Dendritic cell treated with granulocyte-macrophage colony-stimulating factor and Interleukin-4, amounts not matched to agents 40 ng/mL and 50 ng/mL, for 4 days (primary cell): ENCODE results near the gene KRT33A.
"Not testable (repeated sequence)": the region's sequence is repeated elsewhere in the genome, so short reads cannot be mapped to it uniquely, and the experiment has no call there.

Source experiments
- H3K27ac Mint-ChIP-seq: one replicate; pipeline ENCODE4 v1.8.0; 2022; ENCODE audit warnings: mild to moderate bottlenecking, mixed read lengths
- H3K27me3 Mint-ChIP-seq: one replicate; pipeline ENCODE4 v1.8.0; 2022; ENCODE audit warnings: mild to moderate bottlenecking, mixed read lengths
- H3K36me3 Mint-ChIP-seq: one replicate; pipeline ENCODE4 v1.8.0; 2022; ENCODE audit warnings: low read depth, mixed read lengths
- H3K4me1 Mint-ChIP-seq: one replicate; pipeline ENCODE4 v1.8.0; 2022; ENCODE audit warnings: low read depth, mixed read lengths
- H3K4me3 Mint-ChIP-seq: one replicate; pipeline ENCODE4 v1.8.0; 2022; ENCODE audit warnings: mild to moderate bottlenecking, moderate library complexity, mixed read lengths
- H3K9me3 Mint-ChIP-seq: one replicate; pipeline ENCODE4 v1.8.0; 2022; ENCODE audit warnings: mixed read lengths
- intact Hi-C: fragments of 100-400 bp; cut with micrococcal nuclease; formaldehyde crosslinking; loops from one replicate; pipeline ENCODE4 v1.15.0; 2022

KRT33A gene

DNA sequence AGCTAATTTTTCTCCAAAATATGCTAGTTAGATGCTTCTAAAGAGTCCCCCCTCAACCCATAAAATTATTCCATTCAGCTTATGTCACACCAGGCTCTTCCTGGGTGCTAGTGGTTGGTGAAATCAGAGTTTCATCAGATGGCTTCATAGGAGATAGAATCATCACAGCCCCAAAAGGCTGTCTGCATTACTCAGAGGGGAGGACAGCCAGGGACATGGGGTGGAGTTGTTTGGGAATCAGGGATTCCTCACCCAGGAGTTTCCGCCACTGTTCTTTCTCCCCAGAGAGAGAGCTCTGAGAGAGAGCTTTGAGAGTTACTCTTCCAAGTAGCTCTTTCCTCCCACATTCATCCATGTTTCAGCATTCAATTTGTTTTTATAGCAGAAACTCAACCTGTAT is 31.8 kb upstream of the KRT33A start:
- H3K9me3 Mint-ChIP-seq: peaks cover 13% of the 10 kb centered on the region
- no peaks in the 10 kb centered on the region for H3K36me3 Mint-ChIP-seq
- no peak overlapping the region for H3K27ac Mint-ChIP-seq
- no peak overlapping the region for H3K4me3 Mint-ChIP-seq
- H3K27me3 Mint-ChIP-seq: peaks cover 16% of the 10 kb centered on the region
- intact Hi-C loops: no loop called here
- no peaks in the 10 kb centered on the region for H3K4me1 Mint-ChIP-seq

DNA sequence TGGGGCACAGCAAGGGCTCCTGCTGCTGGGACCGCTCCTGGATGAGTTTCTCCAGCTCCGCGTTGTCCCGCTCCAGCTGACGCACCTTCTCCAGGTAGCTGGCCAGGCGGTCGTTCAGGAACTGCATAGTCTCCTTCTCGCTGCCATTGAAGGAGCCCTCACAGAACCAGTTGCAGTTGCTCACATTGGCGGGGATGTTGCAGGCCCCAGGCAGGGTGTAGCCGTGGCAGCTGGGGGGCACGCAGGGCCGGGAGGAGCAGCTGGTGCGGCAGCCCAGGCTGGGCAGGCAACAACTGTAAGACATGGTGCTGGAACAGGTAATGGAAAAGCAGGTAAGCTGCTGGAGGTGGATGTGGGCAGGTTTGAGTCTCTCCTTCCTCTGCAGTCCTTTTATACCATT is 31.3 kb upstream of the KRT33A start, which contains the start of gene KRT34:
TSS of gene KRT34 (minus strand) at position 364 of the 400 bp plus-strand sequence. CDS start at position 304, 60 bp downstream.
- H3K9me3 Mint-ChIP-seq, H3K27ac Mint-ChIP-seq, H3K36me3 Mint-ChIP-seq, intact Hi-C loops, H3K4me1 Mint-ChIP-seq, H3K4me3 Mint-ChIP-seq: not testable (repeated sequence)
- H3K27me3 Mint-ChIP-seq: peaks cover 14% of the 10 kb centered on the region

- intact Hi-C loops, H3K27ac Mint-ChIP-seq, H3K27me3 Mint-ChIP-seq, H3K9me3 Mint-ChIP-seq, H3K4me1 Mint-ChIP-seq, H3K4me3 Mint-ChIP-seq, H3K36me3 Mint-ChIP-seq: not testable (repeated sequence)
Measured at GRCh38 chr17:41380091-41380490, 29.5 kb upstream of the KRT33A start.

DNA sequence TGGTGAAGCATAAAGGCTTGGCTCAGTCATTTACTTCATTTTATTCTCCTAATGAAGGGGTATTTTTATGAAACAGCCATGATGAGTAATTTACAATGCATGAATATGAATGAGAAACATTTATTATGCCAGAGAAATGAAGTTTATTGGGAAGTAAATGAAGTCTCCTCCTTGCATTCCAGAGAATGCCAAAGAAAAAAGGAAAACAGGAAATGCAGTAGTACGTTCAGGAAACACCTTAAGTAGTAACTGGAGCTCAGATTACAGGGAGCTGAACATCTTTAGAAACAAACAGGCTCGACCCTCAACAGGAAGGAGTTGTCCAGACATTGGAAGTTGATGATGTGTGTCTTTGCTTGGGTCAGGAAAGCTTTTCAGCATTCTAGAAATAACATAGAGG is 26.9 kb upstream of the KRT33A start:
- H3K27me3 Mint-ChIP-seq: peaks cover 14% of the 10 kb centered on the region
- H3K4me1 Mint-ChIP-seq: no peaks in the 10 kb centered on the region
- intact Hi-C loops: no loop called here
- no peaks in the 10 kb centered on the region for H3K36me3 Mint-ChIP-seq
- H3K27ac Mint-ChIP-seq: no peak overlapping the region
- H3K4me3 Mint-ChIP-seq: no peak overlapping the region
- no peaks in the 10 kb centered on the region for H3K9me3 Mint-ChIP-seq

GRCh38 chr17:41369713-41370112 is 19.1 kb upstream of the KRT33A start, which contains the start of gene KRT33B:
KRT33B (minus strand) TSS chr17:41369813; CDS start chr17:41369750, 63 bp downstream.
- H3K4me1 Mint-ChIP-seq: no peaks in the 10 kb centered on the region
- H3K27ac Mint-ChIP-seq: no peak within 1 kb of the TSS
- intact Hi-C loops: no loop called here
- H3K9me3 Mint-ChIP-seq: no peaks in the 10 kb centered on the region
- no peak within 1 kb of the TSS for H3K4me3 Mint-ChIP-seq
- H3K36me3 Mint-ChIP-seq: no peaks in the 10 kb centered on the region
- H3K27me3 Mint-ChIP-seq: peaks cover 12% of the 10 kb centered on the region

DNA sequence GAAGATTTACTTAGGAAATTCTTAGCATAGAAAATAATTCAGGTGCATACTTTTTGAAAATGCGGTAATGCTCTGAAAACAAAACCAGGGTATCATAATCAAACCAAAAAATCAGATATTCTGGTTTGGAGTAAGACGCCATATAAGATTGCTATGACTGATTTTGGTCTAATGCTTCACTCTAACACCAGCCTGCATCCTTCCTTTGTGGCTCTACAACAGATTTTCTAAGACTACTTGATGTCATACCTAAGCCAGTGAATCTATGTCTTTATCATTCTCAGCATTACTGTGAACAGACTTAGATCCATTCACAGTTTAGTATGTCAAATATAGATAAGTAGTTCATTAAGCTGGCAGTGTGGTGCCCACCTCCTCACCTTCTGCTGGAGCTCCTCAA is 18.4 kb upstream of the KRT33A start:
- no peaks in the 10 kb centered on the region for H3K4me1 Mint-ChIP-seq
- intact Hi-C loops: no loop called here
- peaks cover 7% of the 10 kb centered on the region for H3K27me3 Mint-ChIP-seq
- no peak overlapping the region for H3K27ac Mint-ChIP-seq
- H3K4me3 Mint-ChIP-seq: no peak overlapping the region
- H3K9me3 Mint-ChIP-seq: no peaks in the 10 kb centered on the region
- H3K36me3 Mint-ChIP-seq: no peaks in the 10 kb centered on the region

- no peaks in the 10 kb centered on the region for H3K4me1 Mint-ChIP-seq
- no peaks in the 10 kb centered on the region for H3K9me3 Mint-ChIP-seq
- no peak overlapping the region for H3K27ac Mint-ChIP-seq
- H3K36me3 Mint-ChIP-seq: no peaks in the 10 kb centered on the region
- intact Hi-C loops: no loop called here
- H3K27me3 Mint-ChIP-seq: peaks cover 6% of the 10 kb centered on the region
- H3K4me3 Mint-ChIP-seq: no peak overlapping the region
Measured at GRCh38 chr17:41367426-41368075, 16.9 kb upstream of the KRT33A start.

- Mint-ChIP-seq H3K4me3 (no peak overlapping the region), H3K27ac (no peak overlapping the region), H3K4me1 (no peaks in the 10 kb centered on the region), H3K9me3 (no peaks in the 10 kb centered on the region), H3K36me3 (no peaks in the 10 kb centered on the region), H3K27me3 (peaks cover 4% of the 10 kb centered on the region)
- intact Hi-C loops: no loop called here
Measured at GRCh38 chr17:41366070-41366469, 15.4 kb upstream of the KRT33A start.

- Mint-ChIP-seq H3K27me3 (peaks cover 8% of the 10 kb centered on the region), H3K9me3 (no peaks in the 10 kb centered on the region), H3K36me3 (no peaks in the 10 kb centered on the region), H3K4me3 (no peak overlapping the region), H3K4me1 (no peaks in the 10 kb centered on the region), H3K27ac (no peak overlapping the region)
- intact Hi-C loops: no loop called here
Measured at GRCh38 chr17:41363881-41364280, 13.3 kb upstream of the KRT33A start.

- intact Hi-C loops: no loop called here
- no peaks in the 10 kb centered on the region for H3K9me3 Mint-ChIP-seq
- no peak overlapping the region for H3K27ac Mint-ChIP-seq
- H3K36me3 Mint-ChIP-seq: no peaks in the 10 kb centered on the region
- H3K27me3 Mint-ChIP-seq: peaks cover 11% of the 10 kb centered on the region
- no peaks in the 10 kb centered on the region for H3K4me1 Mint-ChIP-seq
- no peak overlapping the region for H3K4me3 Mint-ChIP-seq
Measured at GRCh38 chr17:41360296-41360995, 9.8 kb upstream of the KRT33A start.

- no peaks in the 10 kb centered on the region for H3K9me3 Mint-ChIP-seq
- H3K4me3 Mint-ChIP-seq: no peak overlapping the region
- H3K27ac Mint-ChIP-seq: no peak overlapping the region
- H3K4me1 Mint-ChIP-seq: no peaks in the 10 kb centered on the region
- H3K36me3 Mint-ChIP-seq: no peaks in the 10 kb centered on the region
- intact Hi-C loops: no loop called here
- peaks cover 9% of the 10 kb centered on the region for H3K27me3 Mint-ChIP-seq
Measured at GRCh38 chr17:41354536-41354935, 3.9 kb upstream of the KRT33A start.

DNA sequence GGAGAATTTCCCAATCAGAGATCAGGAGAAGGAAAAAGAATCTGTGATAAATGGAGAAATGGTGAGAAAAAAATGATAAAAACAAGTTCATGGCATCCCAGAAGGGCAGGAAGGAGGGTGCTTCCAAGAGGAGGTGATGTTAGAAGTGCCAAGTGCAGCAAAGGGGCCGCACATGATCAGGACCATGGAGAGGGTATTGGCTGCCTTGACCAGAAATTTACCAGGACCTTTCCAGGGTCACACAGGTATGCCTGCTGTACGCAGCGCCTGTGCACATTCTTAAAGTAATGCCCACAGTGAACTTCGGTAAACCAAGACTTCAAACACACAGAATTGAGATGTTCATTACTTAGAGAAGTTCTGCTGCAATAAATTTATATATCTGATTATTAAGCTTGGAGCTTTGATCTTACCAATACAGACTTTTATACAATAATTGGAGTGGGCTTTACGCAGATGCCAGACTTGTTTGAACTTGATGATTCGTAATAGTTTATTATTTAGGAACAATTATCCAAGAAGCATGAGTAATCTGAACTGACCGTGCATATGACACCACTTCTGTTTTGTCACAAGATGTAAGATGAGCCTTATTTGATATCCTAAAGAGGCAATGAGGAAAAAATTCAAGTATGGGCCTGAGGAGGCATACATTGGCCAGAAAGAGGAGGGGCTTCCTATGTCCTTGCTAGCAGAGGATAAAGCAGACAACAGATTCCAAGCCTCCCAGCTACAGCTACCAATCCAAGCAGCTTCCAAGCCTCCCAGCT is 2.2 kb upstream of the KRT33A start:
- no peaks in the 10 kb centered on the region for H3K4me1 Mint-ChIP-seq
- H3K9me3 Mint-ChIP-seq: no peaks in the 10 kb centered on the region
- H3K4me3 Mint-ChIP-seq: no peak overlapping the region
- no peak overlapping the region for H3K27ac Mint-ChIP-seq
- intact Hi-C loops: no loop called here
- peaks cover 7% of the 10 kb centered on the region for H3K27me3 Mint-ChIP-seq
- H3K36me3 Mint-ChIP-seq: no peaks in the 10 kb centered on the region

DNA sequence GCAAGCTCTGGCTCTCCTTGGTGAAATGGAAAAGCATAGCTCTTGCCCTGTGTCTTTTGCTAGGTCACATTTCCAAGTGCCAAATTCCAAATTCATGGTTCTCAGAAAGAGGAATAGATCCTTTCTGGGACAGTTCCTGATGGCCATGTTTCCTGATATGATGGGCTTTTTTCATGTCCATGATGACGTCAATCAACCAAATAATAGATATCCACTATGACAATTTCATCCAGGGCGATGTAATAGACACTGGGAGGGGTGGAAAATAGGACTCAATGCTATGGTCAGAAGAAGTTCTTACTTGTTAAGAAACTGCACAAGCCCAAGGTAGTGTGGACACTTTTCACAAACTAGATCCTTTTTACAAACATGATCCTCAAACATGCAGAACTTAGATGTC is 549 bp upstream of the KRT33A start:
- Mint-ChIP-seq H3K36me3 (no peaks in the 10 kb centered on the region), H3K27me3 (peaks cover 5% of the 10 kb centered on the region), H3K27ac (no peak overlapping the region), H3K4me3 (no peak overlapping the region), H3K4me1 (no peaks in the 10 kb centered on the region), H3K9me3 (no peaks in the 10 kb centered on the region)
- intact Hi-C loops: no loop called here
